Heart right ventricle (tissue), 16 donors: ENCODE results near the gene NEO1. TPM values are rescaled to one million over a fixed set of nuclear protein-coding genes. Genes with fewer than 3 reads are reported as not detected.

ENCODE experiments used
- ATAC-seq, 8 donors: fragments of 200-7000 bp; cut with Tn5 transposase; one replicate each; pipeline ENCODE4 v1.9.1; 2020; ENCODE audit warnings: mild to moderate bottlenecking in 8 of 8, moderate library complexity in 8 of 8, moderate number of reproducible peaks in 1 of 8
- DNase-seq, 2 donors: peaks; one replicate each; pipeline ENCODE4 v3.0.0-alpha.2; 2020
- H3K27ac ChIP-seq, 10 donors: fragments of 200-600 bp; sonication (generic) in 2 of 10; one replicate each; pipeline versions ENCODE4 v1.5.0 to v1.8.0; 2020 to 2022; ENCODE audit warnings: mild to moderate bottlenecking in 3 of 10
- H3K27me3 ChIP-seq, 7 donors: fragments of 200-600 bp; one replicate each; pipeline ENCODE4 v1.8.0; 2021 to 2022; ENCODE audit warnings: mild to moderate bottlenecking in 2 of 7
- H3K36me3 ChIP-seq, 9 donors: fragments of 200-600 bp; sonication (generic) in 1 of 9; one replicate each; pipeline versions ENCODE4 v1.5.0 to v1.8.0; 2020 to 2022; ENCODE audit warnings: mild to moderate bottlenecking in 2 of 9
- H3K4me1 ChIP-seq, 9 donors: fragments of 200-600 bp; sonication (generic) in 1 of 9; one replicate each; pipeline versions ENCODE4 v1.5.0 to v1.8.0; 2020 to 2022; ENCODE audit warnings: mild to moderate bottlenecking in 4 of 9
- H3K4me3 ChIP-seq, 10 donors: fragments of 200-600 bp; sonication (generic) in 2 of 10; one replicate each; pipeline versions ENCODE4 v1.5.0 to v1.8.0; 2020 to 2022; ENCODE audit warnings: mild to moderate bottlenecking in 7 of 10, moderate library complexity in 2 of 10
- H3K9me3 ChIP-seq, 11 donors: fragments of 200-600 bp in 10 of 11; sonication (generic) in 2 of 11; one replicate each; pipeline versions ENCODE4 v1.5.0 to v1.8.0; 2013 to 2022; ENCODE audit warnings: mild to moderate bottlenecking in 2 of 11, control low read depth in 1 of 11, moderate library complexity in 1 of 11
- WGBS, 2 donors: extraction: QIAGEN DNeasy Blood & Tissue Kit; methylation state at CpG; one replicate each; pipeline ENCODE4 v1.1.7; 2013; ENCODE audit warnings: inconsistent platforms in 1 of 2; 5-methylcytosine and 5-hydroxymethylcytosine counted together
- intact Hi-C, 10 donors: fragments of 100-400 bp; cut with DNase I; formaldehyde crosslinking; loops; one replicate each; pipeline versions ENCODE4 v1.11.1 to v1.14.2; 2022
- polyA plus RNA-seq, 2 donors: library from polyadenylated mRNA; stranded (reverse); fragments of 200-250 nt; gene quantifications; one replicate each; pipeline ENCODE4 v1.2.3, GENCODE V29; 2013
- total RNA-seq, 10 donors: library from RNA; stranded (reverse); fragmentation: NEBNext Ultra II Directional in 3 of 10; extraction: Animal tissue kit (Norgen Biotek cat#: 25700) in 3 of 10; gene quantifications; one replicate each; pipeline versions ENCODE4 v1.2.1 to v1.2.4, GENCODE V29; 2021 to 2023
- TF ChIP-seq, protein P1 (sequence below), 9 donors: fragments of 200-600 bp; sonication (generic) in 2 of 9; IDR thresholded peaks; one replicate each; pipeline versions ENCODE4 v1.5.0 to v1.8.0; 2021 to 2022; ENCODE audit warnings: antibody characterized with exemption in 9 of 9, mild to moderate bottlenecking in 5 of 9, moderate library complexity in 1 of 9
- donor health status: Arrhythmogenic right ventricular cardiomyopathy.
- donor health status: ischemic (EF 13 %, LVEDD 7.1; RV severe dilation, severe dysfunction).
- donor health status: healthy with polysubstance abuse.
- donor health status: DM: no; HTN: yes; CAD: no.
- donor health status: DM: no; HTN: no; CAD: no.
- donor health status: ischemic (EF 25% LVEDD 6.9; RV normal size, moderate dysfunction).
- donor health status: ischemic (EF 25% LVEDD 5.7; RV mildly dilated, moderate dysfunction).
- donor health status: healthy.
- donor health status: DM: yes; HTN: yes; CAD: no.
- donor health status: Ischemic cardiomyopathy.
- donor health status: ischemic (EF 35%, LVEDD 5.7; RV mildly dilated, moderate dysfunction).
- donor health status: nonischemic (EF 11% LVEDD 7.7; RV severe dilation, severe dysfunction).
- donor health status: DM: yes; HTN: yes; CAD: no.
- donor health status: PGD.
- donor health status: ischemic (EF 29% LVEDD 5.4; RV normal size, mild dysfunction).
- donor health status: nonischemic (EF 23%, LVEDD 6.1; RV moderate dilation, normal function).

NEO1 gene
- total and polyA plus RNA-seq, 12 donors = 3.4 to 16.9 (median 11.6) TPM

DNA sequence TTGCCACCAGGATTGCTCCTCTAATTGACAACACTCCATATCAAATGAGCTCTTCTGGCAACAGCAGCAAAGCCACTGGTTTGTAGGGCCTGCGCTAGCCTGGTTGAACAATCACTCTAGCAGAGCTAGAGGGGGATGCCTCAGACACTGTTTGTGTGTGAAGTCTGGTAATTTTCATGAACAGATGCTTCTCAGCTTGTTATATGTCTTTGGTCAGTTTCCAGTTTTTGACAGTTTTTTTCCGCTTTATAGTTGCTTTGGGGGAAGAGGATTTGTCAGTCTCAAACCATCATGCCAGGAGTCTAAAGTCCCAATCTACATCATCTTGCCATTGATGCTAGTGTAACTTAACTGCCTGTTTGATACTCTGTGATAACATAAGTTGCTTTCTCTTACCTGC is 180.5 kb downstream of the NEO1 start:
- Histone ChIP-seq H3K27me3 (no peaks in the 10 kb centered on the region), H3K4me3 (no peak overlapping the region), H3K36me3 (peaks cover 0 to 12% (median 0%) of the 10 kb centered on the region in 9 donors), H3K27ac (no peak overlapping the region), H3K9me3 (peaks cover 0 to 13% (median 0%) of the 10 kb centered on the region in 11 donors), H3K4me1 (peaks cover 0 to 2% (median 0%) of the 10 kb centered on the region in 9 donors)
- intact Hi-C loops = no loop called here
- 93 to 94% methylated on average over 2 of the region's 2 CpGs for WGBS, 2 donors
- no peak for ATAC-seq
- DNase-seq = no peak
- TF ChIP-seq, protein P1, sequence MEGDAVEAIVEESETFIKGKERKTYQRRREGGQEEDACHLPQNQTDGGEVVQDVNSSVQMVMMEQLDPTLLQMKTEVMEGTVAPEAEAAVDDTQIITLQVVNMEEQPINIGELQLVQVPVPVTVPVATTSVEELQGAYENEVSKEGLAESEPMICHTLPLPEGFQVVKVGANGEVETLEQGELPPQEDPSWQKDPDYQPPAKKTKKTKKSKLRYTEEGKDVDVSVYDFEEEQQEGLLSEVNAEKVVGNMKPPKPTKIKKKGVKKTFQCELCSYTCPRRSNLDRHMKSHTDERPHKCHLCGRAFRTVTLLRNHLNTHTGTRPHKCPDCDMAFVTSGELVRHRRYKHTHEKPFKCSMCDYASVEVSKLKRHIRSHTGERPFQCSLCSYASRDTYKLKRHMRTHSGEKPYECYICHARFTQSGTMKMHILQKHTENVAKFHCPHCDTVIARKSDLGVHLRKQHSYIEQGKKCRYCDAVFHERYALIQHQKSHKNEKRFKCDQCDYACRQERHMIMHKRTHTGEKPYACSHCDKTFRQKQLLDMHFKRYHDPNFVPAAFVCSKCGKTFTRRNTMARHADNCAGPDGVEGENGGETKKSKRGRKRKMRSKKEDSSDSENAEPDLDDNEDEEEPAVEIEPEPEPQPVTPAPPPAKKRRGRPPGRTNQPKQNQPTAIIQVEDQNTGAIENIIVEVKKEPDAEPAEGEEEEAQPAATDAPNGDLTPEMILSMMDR (IDR thresholded peaks at IDR 0.05) = no peak

DNA sequence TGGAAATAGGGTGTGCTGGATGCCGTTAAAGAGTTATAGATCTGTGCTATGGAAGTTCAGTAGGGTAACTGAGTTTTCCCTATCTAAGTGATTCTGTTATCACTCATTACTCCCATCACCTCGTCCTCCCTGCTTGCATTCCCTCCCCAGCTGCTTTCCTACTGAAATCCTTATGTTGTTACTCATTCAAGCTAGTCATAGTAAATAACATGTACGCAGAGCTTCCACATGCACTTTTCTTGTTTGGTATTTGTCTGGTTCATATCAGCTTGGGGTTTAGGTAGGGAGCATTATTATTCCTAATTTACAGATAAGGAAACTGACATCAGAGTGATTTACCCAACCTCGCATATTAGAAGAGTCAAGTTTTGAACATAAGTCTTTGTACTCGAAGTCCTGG is 181.4 kb downstream of the NEO1 start:
- no peak for DNase-seq
- 90% methylated on average over 5 of the region's 5 CpGs for WGBS, 2 donors
- Histone ChIP-seq H3K9me3 (peaks cover 0 to 13% (median 0%) of the 10 kb centered on the region in 11 donors), H3K4me1 (peaks cover 0 to 8% (median 0%) of the 10 kb centered on the region in 9 donors), H3K4me3 (no peak overlapping the region), H3K27me3 (no peaks in the 10 kb centered on the region), H3K36me3 (peaks cover 0 to 12% (median 0%) of the 10 kb centered on the region in 9 donors), H3K27ac (no peak overlapping the region)
- TF ChIP-seq, protein P1 (IDR thresholded peaks at IDR 0.05) = no peak
- no peak for ATAC-seq
- intact Hi-C loops = no loop called here

DNA sequence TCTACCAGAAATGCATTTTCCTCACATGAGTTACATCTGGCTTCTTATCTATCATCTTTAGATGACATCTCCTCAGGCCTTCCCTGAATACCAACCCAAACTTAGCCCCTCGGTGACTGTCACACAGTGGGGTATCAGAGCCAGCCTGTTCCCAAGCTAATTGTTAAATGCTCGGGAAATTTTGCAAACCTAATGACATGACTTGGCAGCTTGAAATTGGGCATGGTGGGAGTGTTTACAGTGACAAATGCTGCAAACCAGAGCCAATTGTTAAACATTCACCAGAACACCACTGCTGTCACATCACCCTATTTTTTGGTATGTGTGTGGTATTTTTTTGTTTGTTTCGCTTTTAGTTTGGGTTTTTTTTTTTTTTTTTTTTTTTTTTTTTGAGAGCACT is 185.6 kb downstream of the NEO1 start:
- Histone ChIP-seq H3K27me3 (no peaks in the 10 kb centered on the region), H3K36me3 (peaks cover 0 to 12% (median 0%) of the 10 kb centered on the region in 9 donors), H3K9me3 (no peaks in the 10 kb centered on the region), H3K4me3 (no peak overlapping the region), H3K27ac (no peak overlapping the region), H3K4me1 (peaks cover 0 to 12% (median 0%) of the 10 kb centered on the region in 9 donors)
- TF ChIP-seq, protein P1 (IDR thresholded peaks at IDR 0.05) = no peak
- ATAC-seq (no peak), DNase-seq (no peak)
- WGBS, 2 donors = 44 to 54% methylated on average over 3 of the region's 3 CpGs
- intact Hi-C loops = no loop called here

DNA sequence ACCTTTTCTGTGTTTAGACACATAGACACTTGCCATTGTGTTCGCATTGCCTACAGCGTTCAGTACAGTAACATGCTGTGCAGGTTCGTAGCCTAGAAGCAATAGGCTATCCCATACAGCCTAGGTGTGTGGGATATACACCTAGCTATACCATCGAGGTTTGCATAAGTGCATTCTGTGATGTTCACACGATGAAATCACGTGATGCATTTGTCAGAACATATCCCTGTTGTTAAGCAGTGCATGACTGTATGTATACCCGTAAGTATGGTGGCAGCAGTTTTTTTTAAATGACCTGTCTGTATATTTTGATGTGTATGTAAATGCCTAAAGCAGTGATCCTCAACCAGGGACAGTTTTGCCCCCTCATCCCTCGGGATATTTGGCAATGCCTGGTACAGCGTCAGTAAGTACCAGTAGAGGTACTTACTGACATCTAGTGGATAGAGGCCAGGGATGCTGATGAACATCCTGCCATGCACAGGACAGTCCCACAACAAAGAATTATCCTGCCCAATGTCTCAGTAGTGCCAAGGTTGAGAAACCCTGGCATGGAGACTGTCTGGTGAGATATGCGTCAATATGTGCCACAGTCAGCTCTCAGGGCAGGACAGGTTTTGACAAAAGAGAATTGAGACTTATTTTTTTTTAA is 187.4 kb downstream of the NEO1 start:
- Histone ChIP-seq H3K27me3 (no peaks in the 10 kb centered on the region), H3K9me3 (no peaks in the 10 kb centered on the region), H3K27ac (no peak overlapping the region), H3K36me3 (peaks cover 0 to 18% (median 0%) of the 10 kb centered on the region in 9 donors), H3K4me3 (no peak overlapping the region), H3K4me1 (peaks cover 0 to 12% (median 0%) of the 10 kb centered on the region in 9 donors)
- ATAC-seq (peak in 2 of 8 donors; percentile 17 to 22), DNase-seq (no peak)
- TF ChIP-seq, protein P1 (IDR thresholded peaks at IDR 0.05) = no peak
- intact Hi-C loops = loop anchor here in 3 of 10 donors (2.0 to 5.0 kb wide), 3 partner anchors 33 to 463 kb away; no protein-coding TSS in a partner anchor
- WGBS, 2 donors = 86 to 91% methylated on average over 10 of the region's 10 CpGs
